CD4-positive, alpha-beta memory T cell (primary cell): ENCODE results near the gene HELT. TPM values are rescaled to one million over a fixed set of nuclear protein-coding genes. Genes with fewer than 3 reads are reported as not detected.
"Not testable (repeated sequence)": the region's sequence is repeated elsewhere in the genome, so short reads cannot be mapped to it uniquely, and the experiment has no call there.

Experiments used
- CTCF ChIA-PET: fragments of 350-600 bp; sonication (Branson Sonifier 250); formaldehyde crosslinking; loops from one replicate; lab custom pipeline; 2021; ENCODE audit warnings: inconsistent platforms; ENCODE audit not compliant: partially characterized antibody; lab: Charles Lee
- POLR2A ChIA-PET: fragments of 350-600 bp; sonication (Branson Sonifier 250); formaldehyde crosslinking; loops from one replicate; lab custom pipeline; 2021; ENCODE audit not compliant: partially characterized antibody; lab: Charles Lee
- DNase-seq, 5 donors: peaks; one replicate each; pipeline versions ENCODE4 v3.0.0 to v3.0.0-alpha.2; 2020 to 2022; ENCODE audit warnings: mixed read lengths in 1 of 5
- H3K27ac ChIP-seq: one replicate; pipeline ENCODE4 v1.7.0; 2013; ENCODE audit warnings: low read depth, low read length
- H3K27me3 ChIP-seq: 2 replicates; pipeline ENCODE4 v1.7.0; 2013; ENCODE audit warnings: mild to moderate bottlenecking, low read length, moderate library complexity; ENCODE audit not compliant: insufficient read depth
- H3K36me3 ChIP-seq: 2 replicates; pipeline ENCODE4 v1.7.0; 2013; ENCODE audit warnings: mild to moderate bottlenecking, low read length, moderate library complexity; ENCODE audit not compliant: insufficient read depth
- H3K4me1 ChIP-seq: 2 replicates; pipeline ENCODE4 v1.7.0; 2013; ENCODE audit warnings: mild to moderate bottlenecking, low read length, moderate library complexity; ENCODE audit not compliant: insufficient read depth
- H3K4me3 ChIP-seq, 2 donors: one replicate each; pipeline ENCODE4 v1.7.0; 2013; ENCODE audit warnings: low read length in 2 of 2, mild to moderate bottlenecking in 1 of 2
- H3K9me3 ChIP-seq, 2 donors: one replicate each; pipeline ENCODE4 v1.7.0; 2013; ENCODE audit warnings: low read length in 2 of 2, control low read depth in 1 of 2; ENCODE audit not compliant: control insufficient read depth in 1 of 2
- H3K27ac Mint-ChIP-seq, 7 donors: one replicate each; pipeline ENCODE4 v1.8.0; 2020 to 2021; ENCODE audit warnings: mixed read lengths in 7 of 7, mild to moderate bottlenecking in 6 of 7, inconsistent platforms in 3 of 7, moderate library complexity in 3 of 7
- H3K27me3 Mint-ChIP-seq, 2 donors: one replicate each; pipeline ENCODE4 v1.8.0; 2020 to 2021; ENCODE audit warnings: mixed read lengths in 2 of 2
- H3K36me3 Mint-ChIP-seq, 2 donors: one replicate each; pipeline ENCODE4 v1.8.0; 2020 to 2021; ENCODE audit warnings: mixed read lengths in 2 of 2, inconsistent platforms in 1 of 2, mild to moderate bottlenecking in 1 of 2
- H3K4me1 Mint-ChIP-seq, 4 donors: one replicate each; pipeline ENCODE4 v1.8.0; 2020 to 2021; ENCODE audit warnings: mixed read lengths in 4 of 4, mild to moderate bottlenecking in 1 of 4
- H3K4me3 Mint-ChIP-seq, 8 donors: one replicate each; pipeline ENCODE4 v1.8.0; 2020 to 2021; ENCODE audit warnings: mixed read lengths in 8 of 8, mild to moderate bottlenecking in 7 of 8, moderate library complexity in 6 of 8, inconsistent platforms in 3 of 8
- H3K9me3 Mint-ChIP-seq, 8 donors: one replicate each; pipeline ENCODE4 v1.8.0; 2020 to 2021; ENCODE audit warnings: mixed read lengths in 8 of 8, mild to moderate bottlenecking in 5 of 8, inconsistent platforms in 3 of 8, moderate library complexity in 1 of 8
- intact Hi-C: fragments of 100-400 bp; cut with micrococcal nuclease; formaldehyde crosslinking; loops from one replicate; pipeline ENCODE4 v1.15.1; 2023
- polyA plus RNA-seq, 2 donors: library from polyadenylated mRNA; unstranded; fragments of 300-500 nt; fragmentation: Illumina TruSeq; gene quantifications; one replicate each; pipeline ENCODE4 v1.2.3, GENCODE V29; 2021
- total RNA-seq, 2 experiments: library from RNA; stranded (reverse); gene quantifications; one replicate each; pipeline ENCODE4 v1.2.3, GENCODE V29; 2021

HELT gene
- total and polyA plus RNA-seq, 4 experiments from 2014 or later, result not detected

DNA sequence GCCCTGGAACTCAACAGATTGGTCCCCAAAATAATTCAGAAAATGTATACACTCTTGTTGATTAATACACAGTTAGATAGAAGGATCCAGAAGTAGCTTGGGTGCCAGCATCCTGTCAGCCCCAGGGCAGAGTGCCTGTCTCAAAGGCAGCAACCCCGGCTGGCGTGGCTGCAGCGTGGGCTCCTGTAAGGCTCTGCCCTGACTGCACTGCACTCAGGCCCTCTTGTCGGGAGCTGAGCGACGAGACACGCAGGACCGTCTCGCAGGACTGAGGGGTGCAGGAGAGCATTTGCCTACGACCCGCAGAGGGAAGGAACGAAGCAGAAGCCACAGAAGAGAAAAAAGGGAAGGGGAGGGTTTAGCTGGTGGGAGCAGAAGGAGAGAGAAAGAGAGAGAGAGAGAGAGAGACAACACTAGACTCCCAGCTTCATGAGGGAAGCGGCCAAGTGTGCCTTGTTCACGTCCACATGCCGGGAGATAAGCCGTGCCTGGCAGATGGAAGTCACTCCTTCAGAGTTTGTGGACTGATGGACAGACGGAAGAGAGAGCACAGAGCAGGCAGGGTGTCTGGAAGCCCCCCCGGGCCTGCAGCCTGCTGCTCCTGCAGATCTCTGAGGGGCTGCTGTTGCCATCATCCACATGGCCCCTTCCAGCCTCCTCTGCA lies 38.7 kb upstream of the HELT start:
- intact Hi-C loops, result loop anchor here (5.0 kb wide), 1 partner anchor 717 kb away; no protein-coding TSS in a partner anchor
- peaks cover 0 to 5% (median 3%) of the 10 kb centered on the region in 8 donors for H3K9me3 Mint-ChIP-seq
- H3K27ac Mint-ChIP-seq, result no peak overlapping the region
- Histone ChIP-seq H3K9me3 (no peaks in the 10 kb centered on the region), H3K36me3 (no peaks in the 10 kb centered on the region), H3K27ac (no peak overlapping the region), H3K4me1 (peaks cover 20% of the 10 kb centered on the region), H3K27me3 (peaks cover 5% of the 10 kb centered on the region), H3K4me3 (no peak overlapping the region)
- ChIA-PET CTCF (no interaction called here), POLR2A (no interaction called here)
- peaks cover 0 to 9% (median 0%) of the 10 kb centered on the region in 4 donors for H3K4me1 Mint-ChIP-seq
- no peaks in the 10 kb centered on the region for H3K36me3 Mint-ChIP-seq
- peak overlapping the region in 1 of 8 donors; percentile 37 for H3K4me3 Mint-ChIP-seq
- no peak for DNase-seq
- peaks cover 8 to 16% of the 10 kb centered on the region in 2 donors for H3K27me3 Mint-ChIP-seq

GRCh38 chr4:184980261-184980660 lies 38.0 kb upstream of the HELT start:
- H3K9me3 ChIP-seq, result no peaks in the 10 kb centered on the region

DNA sequence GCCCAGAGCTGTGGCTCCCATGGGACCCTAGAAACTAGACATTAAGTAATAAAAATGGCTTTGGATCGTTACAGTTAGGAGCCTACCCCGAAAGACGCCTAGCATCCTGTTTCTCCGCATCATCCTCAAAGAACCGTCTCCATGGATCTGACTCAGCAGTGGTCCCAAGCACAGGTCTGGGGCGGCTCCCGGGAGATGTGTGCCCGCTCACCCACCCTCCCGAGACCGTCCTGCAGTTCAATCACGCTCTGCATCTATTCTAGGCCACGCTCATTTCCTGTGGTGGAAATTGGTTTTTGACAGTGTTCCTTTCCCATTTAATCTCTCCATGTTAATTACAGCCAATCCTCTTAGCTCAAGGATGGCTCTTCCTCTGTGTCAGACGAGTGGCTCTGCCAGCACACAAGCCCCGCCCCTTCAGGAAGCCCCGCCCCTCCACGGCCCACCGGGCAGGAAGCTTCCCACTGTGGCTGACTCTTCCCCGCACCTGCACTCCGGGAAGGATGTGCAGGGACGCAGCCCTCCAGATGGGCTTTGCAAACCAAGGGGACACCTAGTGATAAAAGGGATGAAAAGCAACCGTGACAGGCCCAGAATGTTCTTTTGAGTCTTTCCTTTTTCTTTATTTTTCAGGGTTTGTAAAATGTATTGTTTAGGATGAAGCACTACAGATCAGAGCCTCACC lies 34.5 kb upstream of the HELT start:
- H3K27ac ChIP-seq, result no peak overlapping the region
- H3K4me1 ChIP-seq, result peaks cover 20% of the 10 kb centered on the region
- peak in 4 of 5 donors; percentile 28 to 36 (median 30) for DNase-seq
- Mint-ChIP-seq H3K4me1 (peaks cover 0 to 9% (median 0%) of the 10 kb centered on the region in 4 donors), H3K27me3 (peaks cover 0 to 8% of the 10 kb centered on the region in 2 donors), H3K27ac (no peak overlapping the region), H3K9me3 (no peaks in the 10 kb centered on the region), H3K4me3 (no peak overlapping the region), H3K36me3 (no peaks in the 10 kb centered on the region)
- intact Hi-C loops, result loop anchor here (1.0 to 5.0 kb wide), 3 partner anchors 238 to 722 kb away; partner anchors contain the start of genes CASP3 and PRIMPOL
- H3K36me3 ChIP-seq, result no peaks in the 10 kb centered on the region
- H3K27me3 ChIP-seq, result no peaks in the 10 kb centered on the region
- CTCF ChIA-PET, result interaction anchor here (0.6 to 2.6 kb wide), 7 partner anchors 23 to 720 kb away, joined by 3 to 10 read pairs (median 3); partner anchors contain the start of gene CENPU
- peak overlapping the region in 1 of 2 donors; percentile 29 for H3K4me3 ChIP-seq
- no peaks in the 10 kb centered on the region for H3K9me3 ChIP-seq
- POLR2A ChIA-PET, result no interaction called here

More at GRCh38 chr4:184980261-184980660, 38.0 kb upstream of the HELT start:
- DNase-seq, result no peak
- H3K36me3 Mint-ChIP-seq, result no peaks in the 10 kb centered on the region
- Histone ChIP-seq H3K4me1 (peaks cover 20% of the 10 kb centered on the region), H3K4me3 (no peak overlapping the region), H3K36me3 (no peaks in the 10 kb centered on the region), H3K27ac (no peak overlapping the region), H3K27me3 (peaks cover 5% of the 10 kb centered on the region)
- H3K27ac Mint-ChIP-seq, result no peak overlapping the region
- peaks cover 0 to 9% (median 0%) of the 10 kb centered on the region in 4 donors for H3K4me1 Mint-ChIP-seq
- no peak overlapping the region for H3K4me3 Mint-ChIP-seq
- H3K27me3 Mint-ChIP-seq, result peaks cover 8 to 12% of the 10 kb centered on the region in 2 donors
- intact Hi-C loops, result loop anchor here (5.0 kb wide), 1 partner anchor 718 kb away; no protein-coding TSS in a partner anchor
- ChIA-PET POLR2A (no interaction called here), CTCF (no interaction called here)
- H3K9me3 Mint-ChIP-seq, result peaks cover 0 to 5% (median 3%) of the 10 kb centered on the region in 8 donors

DNA sequence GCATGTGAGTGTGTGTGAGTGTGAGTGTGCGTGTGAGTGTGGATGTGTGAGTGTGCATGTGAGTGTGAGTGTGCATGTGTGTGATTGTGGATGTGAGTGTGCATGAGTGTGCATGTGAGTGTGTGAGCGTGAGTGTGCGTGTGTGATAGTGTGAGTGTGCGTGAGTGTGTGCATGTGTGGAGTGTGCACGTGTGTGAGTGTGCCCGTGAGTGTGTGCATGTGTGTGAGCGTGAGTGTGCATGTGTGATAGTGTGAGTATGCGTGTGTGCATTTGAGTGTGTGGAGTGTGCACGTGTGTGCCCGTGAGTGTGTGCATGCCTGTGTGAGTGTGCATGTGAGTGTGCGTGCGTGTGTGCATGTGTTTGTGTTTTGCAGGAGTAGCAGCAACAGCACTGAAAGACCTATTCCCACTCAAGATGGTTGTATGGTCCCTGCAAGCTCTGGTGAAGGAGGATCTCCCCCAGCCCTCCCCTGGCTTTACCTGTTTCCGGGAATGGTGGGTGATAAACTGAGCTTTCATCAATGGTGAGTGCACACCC lies 30.7 kb upstream of the HELT start:
- no peaks in the 10 kb centered on the region for H3K36me3 ChIP-seq
- Mint-ChIP-seq H3K4me3 (no peak overlapping the region), H3K27me3 (no peaks in the 10 kb centered on the region), H3K9me3 (no peaks in the 10 kb centered on the region), H3K4me1 (peaks cover 0 to 8% (median 0%) of the 10 kb centered on the region in 4 donors), H3K27ac (no peak overlapping the region), H3K36me3 (no peaks in the 10 kb centered on the region)
- ChIA-PET POLR2A (no interaction called here), CTCF (interaction anchor here (1.0 to 1.5 kb wide), 2 partner anchors 18 to 21 kb away, joined by 3 read pairs; no protein-coding TSS in a partner anchor)
- H3K27me3 ChIP-seq, result no peaks in the 10 kb centered on the region
- H3K4me1 ChIP-seq, result peaks cover 15% of the 10 kb centered on the region
- DNase-seq, result no peak
- intact Hi-C loops, result no loop called here
- no peak overlapping the region for H3K27ac ChIP-seq
- no peak overlapping the region for H3K4me3 ChIP-seq
- no peaks in the 10 kb centered on the region for H3K9me3 ChIP-seq

DNA sequence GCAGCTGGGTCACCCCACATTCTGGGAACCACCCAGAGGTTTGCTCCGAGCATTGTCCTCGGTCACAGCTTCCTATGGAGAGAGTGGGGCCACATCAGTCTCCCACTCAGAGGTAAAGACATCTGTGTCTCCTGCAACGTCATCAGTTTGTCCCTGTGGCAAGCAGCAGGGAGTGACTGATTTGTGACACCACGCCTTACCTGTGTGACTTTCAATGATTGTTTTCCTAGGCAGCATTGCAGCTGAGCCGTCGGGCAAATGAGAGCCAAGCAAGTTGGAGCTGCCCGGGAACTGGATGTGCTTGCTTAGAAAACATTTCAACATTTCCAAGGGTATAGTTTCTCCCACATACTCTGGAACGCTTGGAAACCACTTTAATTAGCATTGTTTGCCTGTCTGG lies 29.7 kb upstream of the HELT start:
- Mint-ChIP-seq H3K4me1 (no peaks in the 10 kb centered on the region), H3K27me3 (peaks cover 0 to 4% of the 10 kb centered on the region in 2 donors), H3K27ac (peak overlapping the region in 1 of 7 donors; percentile 49), H3K36me3 (no peaks in the 10 kb centered on the region), H3K4me3 (no peak overlapping the region), H3K9me3 (no peaks in the 10 kb centered on the region)
- Histone ChIP-seq H3K36me3 (no peaks in the 10 kb centered on the region), H3K4me3 (no peak overlapping the region), H3K9me3 (no peaks in the 10 kb centered on the region), H3K4me1 (peaks cover 4% of the 10 kb centered on the region), H3K27ac (no peak overlapping the region), H3K27me3 (no peaks in the 10 kb centered on the region)
- CTCF ChIA-PET, result interaction anchor here (1.0 to 1.5 kb wide), 2 partner anchors 17 to 20 kb away, joined by 3 read pairs; no protein-coding TSS in a partner anchor
- POLR2A ChIA-PET, result no interaction called here
- DNase-seq, result no peak
- intact Hi-C loops, result no loop called here

DNA sequence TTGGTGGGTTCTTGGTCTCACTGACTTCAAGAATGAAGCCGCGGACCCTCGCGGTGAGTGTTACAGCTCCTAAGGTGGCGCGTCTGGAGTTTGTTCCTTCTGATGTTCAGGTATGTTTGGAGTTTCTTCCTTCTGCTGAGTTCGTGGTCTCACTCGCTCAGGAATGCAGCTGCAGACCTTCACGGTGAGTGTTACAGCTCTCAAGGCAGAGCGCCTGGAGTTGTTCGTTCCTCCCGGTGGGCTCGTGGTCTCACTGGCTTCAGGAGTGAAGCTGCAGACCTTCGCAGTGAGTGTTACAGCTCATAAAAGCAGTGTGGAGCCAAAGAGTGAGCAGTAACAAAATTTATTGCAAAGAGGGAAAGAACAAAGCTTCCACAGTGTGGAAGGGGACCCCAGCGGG lies 29.0 kb upstream of the HELT start:
- H3K4me1 ChIP-seq, H3K9me3 Mint-ChIP-seq, H3K27ac ChIP-seq, H3K36me3 Mint-ChIP-seq, CTCF ChIA-PET, H3K4me3 ChIP-seq, H3K27me3 ChIP-seq, H3K27ac Mint-ChIP-seq, H3K4me3 Mint-ChIP-seq, H3K9me3 ChIP-seq, H3K36me3 ChIP-seq, H3K4me1 Mint-ChIP-seq, H3K27me3 Mint-ChIP-seq, intact Hi-C loops, DNase-seq, POLR2A ChIA-PET: not testable (repeated sequence)

DNA sequence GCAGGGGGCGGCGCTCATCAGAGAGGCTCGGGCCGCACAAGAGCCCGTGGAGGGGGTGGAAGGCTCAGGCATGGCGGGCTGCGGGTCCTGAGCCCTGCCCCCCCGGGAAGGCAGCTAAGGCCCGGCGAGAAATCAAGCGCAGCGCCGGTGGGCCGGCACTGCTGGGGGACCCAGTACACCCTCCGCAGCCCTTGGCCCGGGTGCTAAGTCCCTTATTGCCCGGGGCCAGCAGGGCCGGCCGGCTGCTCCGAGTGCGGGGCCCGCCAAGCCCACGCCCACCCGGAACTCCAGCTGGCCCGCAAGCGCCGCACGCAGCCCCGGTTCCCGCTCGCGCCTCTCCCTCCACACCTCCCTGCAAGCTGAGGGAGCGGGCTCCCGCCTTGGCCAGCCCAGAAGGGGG lies 28.2 kb upstream of the HELT start:
- H3K27ac Mint-ChIP-seq, H3K4me1 Mint-ChIP-seq, H3K4me3 ChIP-seq, H3K4me1 ChIP-seq, intact Hi-C loops, H3K36me3 ChIP-seq, H3K9me3 Mint-ChIP-seq, H3K27me3 ChIP-seq, H3K4me3 Mint-ChIP-seq, DNase-seq, H3K36me3 Mint-ChIP-seq, H3K27ac ChIP-seq, H3K27me3 Mint-ChIP-seq, H3K9me3 ChIP-seq, CTCF ChIA-PET, POLR2A ChIA-PET: not testable (repeated sequence)
